GM19025 (cell line): ENCODE measurements around the gene FEM1B.

ENCODE experiments used
- ATAC-seq: cut with Tn5 transposase; IDR thresholded peaks from one replicate; pipeline ENCODE4 v1.9.1; 2021; ENCODE audit warnings: mild to moderate bottlenecking, low read depth, moderate library complexity; ENCODE audit not compliant: unreplicated experiment

FEM1B gene

GRCh38 chr15:68279779-68280753, 2.5 kb downstream of the FEM1B start:
- ATAC-seq = no peak

GRCh38 chr15:68281008-68281407, 3.5 kb downstream of the FEM1B start:
- no peak for ATAC-seq

GRCh38 chr15:68283401-68283800, 5.9 kb downstream of the FEM1B start:
- ATAC-seq = no peak

- no peak for ATAC-seq
Measured at GRCh38 chr15:68284616-68285258, 7.2 kb downstream of the FEM1B start.

- no peak for ATAC-seq
Measured at GRCh38 chr15:68285259-68285980, 7.9 kb downstream of the FEM1B start.

GRCh38 chr15:68286256-68286655, 8.7 kb downstream of the FEM1B start:
- no peak for ATAC-seq

GRCh38 chr15:68289057-68289456, 11.5 kb downstream of the FEM1B start:
- ATAC-seq = no peak

- ATAC-seq = no peak
Measured at GRCh38 chr15:68289621-68290352, 12.2 kb downstream of the FEM1B start.

GRCh38 chr15:68290715-68291114, 13.2 kb downstream of the FEM1B start:
- ATAC-seq = no peak

- ATAC-seq = no peak
Measured at GRCh38 chr15:68292157-68292781, 14.7 kb downstream of the FEM1B start.

GRCh38 chr15:68292967-68293366, 15.4 kb downstream of the FEM1B start:
- no peak for ATAC-seq

GRCh38 chr15:68295014-68295805, 17.7 kb downstream of the FEM1B start:
- ATAC-seq = no peak

GRCh38 chr15:68298336-68298735, 20.8 kb downstream of the FEM1B start:
- ATAC-seq = no peak

- ATAC-seq = peak; percentile 70
Measured at GRCh38 chr15:68298882-68299381, 21.4 kb downstream of the FEM1B start.

- no peak for ATAC-seq
Measured at GRCh38 chr15:68299436-68299835, 21.9 kb downstream of the FEM1B start.

- no peak for ATAC-seq
Measured at GRCh38 chr15:68300115-68300940, 22.8 kb downstream of the FEM1B start.

- ATAC-seq = no peak
Measured at GRCh38 chr15:68301301-68301700, 23.8 kb downstream of the FEM1B start.

GRCh38 chr15:68302729-68303128, 25.2 kb downstream of the FEM1B start:
- no peak for ATAC-seq
